GM19035 (cell line): ENCODE measurements around the gene NHLRC4.
"Not testable (repeated sequence)": the region's sequence is repeated elsewhere in the genome, so short reads cannot be mapped to it uniquely, and the experiment has no call there.

ENCODE experiments used
- ATAC-seq: cut with Tn5 transposase; IDR thresholded peaks from one replicate; pipeline ENCODE4 v1.9.1; 2021; ENCODE audit not compliant: unreplicated experiment

Gene NHLRC4

GRCh38 chr16:596736-597060 is 29.9 kb downstream of the NHLRC4 start:
- ATAC-seq: no peak

GRCh38 chr16:597655-598054 is 30.9 kb downstream of the NHLRC4 start:
- ATAC-seq: not testable (repeated sequence)

- no peak for ATAC-seq
Observed at GRCh38 chr16:598823-599739, 32.3 kb downstream of the NHLRC4 start.

- no peak for ATAC-seq
Observed at GRCh38 chr16:600781-601180, 34.0 kb downstream of the NHLRC4 start.

- ATAC-seq: no peak
Observed at GRCh38 chr16:603933-604332, 37.1 kb downstream of the NHLRC4 start.

- no peak for ATAC-seq
Observed at GRCh38 chr16:606656-607307, 40.0 kb downstream of the NHLRC4 start.

GRCh38 chr16:608019-608418 is 41.2 kb downstream of the NHLRC4 start:
- ATAC-seq: no peak

GRCh38 chr16:609316-609715 is 42.5 kb downstream of the NHLRC4 start:
- no peak for ATAC-seq

GRCh38 chr16:609984-610383 is 43.2 kb downstream of the NHLRC4 start:
- no peak for ATAC-seq

GRCh38 chr16:610513-611381 is 43.9 kb downstream of the NHLRC4 start:
- no peak for ATAC-seq

GRCh38 chr16:615122-615521 is 48.3 kb downstream of the NHLRC4 start:
- ATAC-seq: no peak

- ATAC-seq: no peak
Observed at GRCh38 chr16:616733-617586, 50.2 kb downstream of the NHLRC4 start.

GRCh38 chr16:617855-618254 is 51.0 kb downstream of the NHLRC4 start:
- no peak for ATAC-seq
